Caco-2 (cell line): ENCODE results near the gene FAM107B. TPM values are rescaled to one million over a fixed set of nuclear protein-coding genes. Genes with fewer than 3 reads are reported as not detected.

Experiments
- BruUV-seq: library from RNA; stranded (reverse); fragments of 400-500 nt; replicated peaks from 2 replicates; lab custom pipeline; 2021; lab: Mats Ljungman, UMichigan
- CTCF ChIA-PET: fragments of 300-600 bp; sonication (Branson Sonifier 250); formaldehyde crosslinking; loops from one replicate; lab custom pipeline; 2022; ENCODE audit warnings: antibody characterized with exemption; lab: Charles Lee
- POLR2A ChIA-PET: fragments of 300-600 bp; sonication (Branson Sonifier 250); formaldehyde crosslinking; loops from one replicate; lab custom pipeline; 2022; ENCODE audit warnings: antibody characterized with exemption; lab: Charles Lee
- DNase-seq, 2 experiments: peaks; one replicate each; pipeline versions ENCODE4 v3.0.0 to v3.0.0-alpha.2; 2020 to 2022
- H3K27me3 ChIP-seq: replicated peaks from 2 replicates; pipeline ENCODE4 v1.6.0; 2011; ENCODE audit warnings: low read length; ENCODE audit not compliant: control insufficient read depth, insufficient read depth
- H3K36me3 ChIP-seq: 2 replicates; pipeline ENCODE4 v1.5.1; 2011; ENCODE audit warnings: low read length; ENCODE audit not compliant: control insufficient read depth, insufficient read depth
- H3K4me1 ChIP-seq: fragments of 250-450 bp; sonication (Bioruptor Pico); 2 replicates; pipeline ENCODE4 v1.5.1; 2020; ENCODE audit warnings: mild to moderate bottlenecking
- H3K4me3 ChIP-seq: 2 replicates; pipeline ENCODE4 v1.5.1; 2011; ENCODE audit warnings: low read depth, mild to moderate bottlenecking, control low read depth, low read length
- H3K9me3 ChIP-seq: fragments of 250-450 bp; sonication (Bioruptor Pico); 2 replicates; pipeline ENCODE4 v1.5.1; 2020; ENCODE audit warnings: mild to moderate bottlenecking, moderate library complexity
- H3K27ac Mint-ChIP-seq: one replicate; pipeline ENCODE4 v1.8.0; 2022; ENCODE audit warnings: mixed read lengths; ENCODE audit not compliant: unreplicated experiment
- H3K27me3 Mint-ChIP-seq: one replicate; pipeline ENCODE4 v1.8.0; 2022; ENCODE audit warnings: mixed read lengths; ENCODE audit not compliant: insufficient read depth, unreplicated experiment
- H3K36me3 Mint-ChIP-seq: one replicate; pipeline ENCODE4 v1.8.0; 2022; ENCODE audit warnings: mild to moderate bottlenecking, mixed read lengths; ENCODE audit not compliant: insufficient read depth, unreplicated experiment
- H3K4me1 Mint-ChIP-seq: one replicate; pipeline ENCODE4 v1.8.0; 2022; ENCODE audit warnings: low read depth, mixed read lengths; ENCODE audit not compliant: unreplicated experiment
- H3K4me3 Mint-ChIP-seq: one replicate; pipeline ENCODE4 v1.8.0; 2022; ENCODE audit warnings: mild to moderate bottlenecking, moderate library complexity, mixed read lengths; ENCODE audit not compliant: unreplicated experiment
- H3K9me3 Mint-ChIP-seq: one replicate; pipeline ENCODE4 v1.8.0; 2022; ENCODE audit warnings: mixed read lengths; ENCODE audit not compliant: unreplicated experiment
- CTCF ChIP-seq, 2 experiments: fragments of 200-600 bp in 1 of 2; IDR thresholded peaks; 1 replicate in 1 of 2; 2 replicates in 1 of 2; pipeline versions ENCODE4 v1.5.1 to v1.8.0; 2011 to 2022; ENCODE audit warnings: antibody characterized with exemption in 1 of 2, control low read depth in 1 of 2, inconsistent platforms in 1 of 2, low read depth in 1 of 2, low read length in 1 of 2, mild to moderate bottlenecking in 1 of 2, moderate library complexity in 1 of 2; ENCODE audit not compliant: insufficient read depth in 1 of 2, severe bottlenecking in 1 of 2, unreplicated experiment in 1 of 2
- intact Hi-C: fragments of 100-400 bp; cut with micrococcal nuclease; formaldehyde crosslinking; loops from one replicate; pipeline ENCODE4 v1.10.0; 2022; ENCODE audit not compliant: unreplicated experiment
- total RNA-seq: library from RNA; stranded (reverse); gene quantifications from 2 replicates; pipeline ENCODE4 v1.2.3, GENCODE V29; 2022

The FAM107B gene
- total RNA-seq, 1 experiment from 2014 or later = 206 TPM

DNA sequence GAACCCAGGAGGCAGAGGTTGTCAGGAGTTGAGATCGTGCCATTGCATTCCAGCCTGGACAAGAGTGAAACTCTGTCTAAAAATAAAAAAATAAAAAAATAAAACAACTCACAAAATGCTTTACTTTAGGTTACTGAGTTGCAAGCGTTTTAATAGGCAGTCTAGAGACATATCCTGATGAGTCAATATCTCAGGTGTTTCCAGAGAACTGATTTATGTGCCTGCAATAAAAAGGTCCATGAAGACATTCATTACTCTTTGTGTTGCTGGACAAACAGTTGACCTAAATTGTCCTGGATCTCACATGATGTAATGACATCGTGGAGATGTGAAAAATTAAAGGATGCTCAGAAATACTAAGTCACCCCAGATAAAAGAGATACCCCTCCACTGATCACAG, 31.6 kb upstream of the FAM107B start:
- no peak for DNase-seq
- Histone ChIP-seq H3K36me3 (no peaks in the 10 kb centered on the region), H3K9me3 (no peaks in the 10 kb centered on the region), H3K4me1 (peaks cover 13% of the 10 kb centered on the region; the same call in 1 of the 2 replicates), H3K27me3 (no peaks in the 10 kb centered on the region), H3K4me3 (no peak overlapping the region)
- H3K9me3 Mint-ChIP-seq = no peaks in the 10 kb centered on the region
- POLR2A ChIA-PET = no interaction called here
- no peak for TF ChIP-seq CTCF (IDR thresholded peaks at IDR 0.05; ENCODE audit: insufficient read depth in 1 of 2, low read depth in 1 of 2, low read length in 1 of 2, severe bottlenecking in 1 of 2, unreplicated experiment in 1 of 2)
- no peaks in the 10 kb centered on the region for H3K36me3 Mint-ChIP-seq
- CTCF ChIA-PET = no interaction called here
- no peak overlapping the region for H3K4me3 Mint-ChIP-seq
- no peaks in the 10 kb centered on the region for H3K27me3 Mint-ChIP-seq
- no peak overlapping the region for H3K27ac Mint-ChIP-seq
- intact Hi-C loops = no loop called here
- H3K4me1 Mint-ChIP-seq = peaks cover 12% of the 10 kb centered on the region
- BruUV-seq = no TSS peak

DNA sequence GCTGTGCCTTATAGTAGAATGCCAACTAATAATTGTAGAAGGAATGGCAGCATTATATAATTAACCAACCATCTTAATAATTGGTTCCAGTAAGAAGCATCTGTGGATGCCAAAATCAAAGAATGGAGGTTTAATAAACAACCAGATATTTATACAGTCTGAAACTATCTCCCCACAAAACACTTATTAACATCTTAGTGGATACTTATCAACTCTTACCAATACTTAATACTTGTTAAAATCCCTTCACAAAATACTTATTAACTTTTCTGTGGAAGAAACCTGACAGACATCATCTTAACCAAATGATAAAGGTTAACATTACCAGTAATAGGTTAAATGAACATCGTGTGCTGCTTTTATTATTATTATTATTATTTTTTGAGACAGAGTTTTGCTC, 29.1 kb upstream of the FAM107B start:
- Histone ChIP-seq H3K4me1 (peaks cover 8% of the 10 kb centered on the region; the same call in 1 of the 2 replicates), H3K4me3 (no peak overlapping the region), H3K9me3 (no peaks in the 10 kb centered on the region), H3K36me3 (no peaks in the 10 kb centered on the region), H3K27me3 (no peaks in the 10 kb centered on the region)
- Mint-ChIP-seq H3K36me3 (no peaks in the 10 kb centered on the region), H3K27me3 (no peaks in the 10 kb centered on the region), H3K9me3 (no peaks in the 10 kb centered on the region), H3K27ac (no peak overlapping the region), H3K4me3 (no peak overlapping the region), H3K4me1 (peaks cover 9% of the 10 kb centered on the region)
- TF ChIP-seq CTCF (IDR thresholded peaks at IDR 0.05; ENCODE audit: insufficient read depth in 1 of 2, low read depth in 1 of 2, low read length in 1 of 2, severe bottlenecking in 1 of 2, unreplicated experiment in 1 of 2) = no peak
- no TSS peak for BruUV-seq
- ChIA-PET CTCF (no interaction called here), POLR2A (no interaction called here)
- intact Hi-C loops = no loop called here
- DNase-seq = no peak

DNA sequence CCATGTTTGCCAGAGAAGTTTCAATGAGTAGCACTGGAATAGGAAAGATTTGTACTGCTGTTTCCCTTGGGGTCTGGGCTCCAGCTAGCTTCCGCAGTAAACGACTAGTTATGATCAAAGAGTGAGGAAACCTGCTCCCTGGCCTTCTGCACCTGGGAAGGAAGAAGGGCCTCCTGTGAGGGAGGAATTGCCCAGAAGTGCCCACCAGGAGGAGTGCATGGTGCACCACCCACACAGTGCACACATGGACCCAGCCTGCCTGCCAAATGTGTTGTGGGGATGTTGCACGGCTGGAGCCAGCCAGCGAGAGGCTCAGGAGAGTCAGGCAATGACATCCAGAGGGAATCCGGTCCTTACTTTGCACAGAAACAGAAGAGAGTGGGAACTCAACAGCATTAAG, 27.0 kb upstream of the FAM107B start:
- H3K4me3 Mint-ChIP-seq = no peak overlapping the region
- ChIA-PET CTCF (interaction anchor here (0.6 to 1.5 kb wide), 3 partner anchors 21 to 315 kb away, joined by 3 to 5 read pairs (median 3); partner anchors contain the start of genes CDNF, HSPA14 and MSANTD7), POLR2A (no interaction called here)
- intact Hi-C loops = loop anchor here (1.0 kb wide), 1 partner anchor 36 kb away; no protein-coding TSS in a partner anchor
- peaks cover 9% of the 10 kb centered on the region for H3K4me1 Mint-ChIP-seq
- Histone ChIP-seq H3K4me3 (no peak overlapping the region), H3K9me3 (no peaks in the 10 kb centered on the region), H3K36me3 (no peaks in the 10 kb centered on the region), H3K4me1 (peaks cover 8% of the 10 kb centered on the region; the same call in 1 of the 2 replicates), H3K27me3 (no peaks in the 10 kb centered on the region)
- TF ChIP-seq CTCF (IDR thresholded peaks at IDR 0.05; ENCODE audit: insufficient read depth in 1 of 2, low read depth in 1 of 2, low read length in 1 of 2, severe bottlenecking in 1 of 2, unreplicated experiment in 1 of 2) = peak; percentile 38 to 54
- H3K9me3 Mint-ChIP-seq = no peaks in the 10 kb centered on the region
- no peaks in the 10 kb centered on the region for H3K27me3 Mint-ChIP-seq
- no TSS peak for BruUV-seq
- no peaks in the 10 kb centered on the region for H3K36me3 Mint-ChIP-seq
- no peak overlapping the region for H3K27ac Mint-ChIP-seq
- peak; percentile 59 to 67 for DNase-seq
